Stimulated activated naive B cell treated with anti-CD40 and anti-IgM and Interleukin-4, amounts not matched to agents 10 μg/mL and 1 μg/mL and 100 μg/mL, for 72 hours (primary cell): ENCODE results near the gene IL16.
A peak's percentile ranks its signal among the peaks of the same experiment; 100 is the strongest.

ENCODE experiments used
- ATAC-seq, 2 donors: fragments of 150-1000 bp; cut with Tn5 transposase; replicated peaks; 2 replicates each; pipeline ENCODE4 v1.10.0; 2021; ENCODE audit warnings: moderate library complexity in 1 of 2
- DNase-seq: peaks from one replicate; pipeline ENCODE4 v3.0.0; 2021
- H3K27ac Mint-ChIP-seq: one replicate; pipeline ENCODE4 v1.8.0; 2022; ENCODE audit warnings: mild to moderate bottlenecking, mixed read lengths
- H3K27me3 Mint-ChIP-seq, 2 donors: one replicate each; pipeline ENCODE4 v1.8.0; 2022; ENCODE audit warnings: mixed read lengths in 2 of 2
- H3K36me3 Mint-ChIP-seq, 2 donors: one replicate each; pipeline ENCODE4 v1.8.0; 2022; ENCODE audit warnings: mixed read lengths in 2 of 2, mild to moderate bottlenecking in 1 of 2
- H3K4me1 Mint-ChIP-seq, 2 donors: one replicate each; pipeline ENCODE4 v1.8.0; 2022; ENCODE audit warnings: mixed read lengths in 2 of 2, mild to moderate bottlenecking in 1 of 2
- H3K4me3 Mint-ChIP-seq, 2 donors: one replicate each; pipeline ENCODE4 v1.8.0; 2022; ENCODE audit warnings: mild to moderate bottlenecking in 2 of 2, mixed read lengths in 2 of 2, moderate library complexity in 1 of 2
- H3K9me3 Mint-ChIP-seq, 2 donors: one replicate each; pipeline ENCODE4 v1.8.0; 2022; ENCODE audit warnings: mixed read lengths in 2 of 2, mild to moderate bottlenecking in 1 of 2

IL16 gene

GRCh38 chr15:81235276-81236123 is 38.8 kb downstream of the IL16 start:
- Mint-ChIP-seq H3K4me1 (no peaks in the 10 kb centered on the region), H3K36me3 (peaks cover 0 to 9% of the 10 kb centered on the region in 2 donors), H3K4me3 (no peak overlapping the region), H3K27ac (no peak overlapping the region), H3K27me3 (no peaks in the 10 kb centered on the region), H3K9me3 (peaks cover 5 to 15% of the 10 kb centered on the region in 2 donors)
- no peak for DNase-seq
- ATAC-seq = no peak

GRCh38 chr15:81239190-81239589 is 42.5 kb downstream of the IL16 start:
- H3K9me3 Mint-ChIP-seq = peaks cover 10 to 27% of the 10 kb centered on the region in 2 donors
- H3K27ac Mint-ChIP-seq = no peak overlapping the region
- H3K4me3 Mint-ChIP-seq = no peak overlapping the region
- ATAC-seq = no peak
- DNase-seq = no peak
- peaks cover 3 to 17% of the 10 kb centered on the region in 2 donors for H3K36me3 Mint-ChIP-seq
- H3K4me1 Mint-ChIP-seq = no peaks in the 10 kb centered on the region
- H3K27me3 Mint-ChIP-seq = no peaks in the 10 kb centered on the region

GRCh38 chr15:81242778-81243177 is 46.1 kb downstream of the IL16 start:
- no peak overlapping the region for H3K27ac Mint-ChIP-seq

GRCh38 chr15:81244306-81244705 is 47.6 kb downstream of the IL16 start:
- Mint-ChIP-seq H3K4me1 (no peaks in the 10 kb centered on the region), H3K27ac (no peak overlapping the region), H3K9me3 (peaks cover 13 to 37% of the 10 kb centered on the region in 2 donors), H3K27me3 (no peaks in the 10 kb centered on the region), H3K36me3 (peaks cover 3 to 27% of the 10 kb centered on the region in 2 donors), H3K4me3 (no peak overlapping the region)
- DNase-seq (no peak), ATAC-seq (no peak)

More at GRCh38 chr15:81242778-81243177, 46.1 kb downstream of the IL16 start:
- no peaks in the 10 kb centered on the region for H3K4me1 Mint-ChIP-seq
- H3K27me3 Mint-ChIP-seq = no peaks in the 10 kb centered on the region
- no peak for ATAC-seq
- no peak overlapping the region for H3K4me3 Mint-ChIP-seq
- H3K36me3 Mint-ChIP-seq = peaks cover 3 to 20% of the 10 kb centered on the region in 2 donors
- H3K9me3 Mint-ChIP-seq = peaks cover 15 to 37% of the 10 kb centered on the region in 2 donors
- no peak for DNase-seq

- H3K4me1 Mint-ChIP-seq = peaks cover 6 to 8% of the 10 kb centered on the region in 2 donors
These were observed 57.2 kb downstream of the IL16 start for GRCh38 chr15:81253846-81254245.

GRCh38 chr15:81254277-81254915 is 57.7 kb downstream of the IL16 start:
- no peak for ATAC-seq
- no peak for DNase-seq
- no peak overlapping the region for H3K4me3 Mint-ChIP-seq
- peaks cover 6 to 8% of the 10 kb centered on the region in 2 donors for H3K4me1 Mint-ChIP-seq
- peaks cover 8 to 20% of the 10 kb centered on the region in 2 donors for H3K36me3 Mint-ChIP-seq
- H3K27ac Mint-ChIP-seq = no peak overlapping the region
- H3K27me3 Mint-ChIP-seq = peaks cover 10 to 26% of the 10 kb centered on the region in 2 donors
- peaks cover 6 to 13% of the 10 kb centered on the region in 2 donors for H3K9me3 Mint-ChIP-seq

More at GRCh38 chr15:81253846-81254245, 57.2 kb downstream of the IL16 start:
- no peak for ATAC-seq
- no peak for DNase-seq
- Mint-ChIP-seq H3K4me3 (no peak overlapping the region), H3K27ac (peak overlapping the region; percentile 67), H3K27me3 (peaks cover 10 to 26% of the 10 kb centered on the region in 2 donors), H3K36me3 (peaks cover 8 to 20% of the 10 kb centered on the region in 2 donors), H3K9me3 (peaks cover 6 to 13% of the 10 kb centered on the region in 2 donors)

GRCh38 chr15:81254916-81255290 is 58.2 kb downstream of the IL16 start:
- peaks cover 10 to 26% of the 10 kb centered on the region in 2 donors for H3K27me3 Mint-ChIP-seq
- DNase-seq = no peak
- no peak for ATAC-seq
- H3K27ac Mint-ChIP-seq = no peak overlapping the region
- peaks cover 8 to 18% of the 10 kb centered on the region in 2 donors for H3K36me3 Mint-ChIP-seq
- no peak overlapping the region for H3K4me3 Mint-ChIP-seq
- H3K4me1 Mint-ChIP-seq = peaks cover 6 to 8% of the 10 kb centered on the region in 2 donors
- peaks cover 6 to 12% of the 10 kb centered on the region in 2 donors for H3K9me3 Mint-ChIP-seq

- peaks cover 5 to 15% of the 10 kb centered on the region in 2 donors for H3K36me3 Mint-ChIP-seq
- no peak overlapping the region for H3K27ac Mint-ChIP-seq
- peaks cover 10 to 21% of the 10 kb centered on the region in 2 donors for H3K27me3 Mint-ChIP-seq
- H3K4me1 Mint-ChIP-seq = peaks cover 6 to 8% of the 10 kb centered on the region in 2 donors
- no peak for ATAC-seq
- H3K4me3 Mint-ChIP-seq = no peak overlapping the region
- no peak for DNase-seq
- H3K9me3 Mint-ChIP-seq = peaks cover 2 to 7% of the 10 kb centered on the region in 2 donors
These were observed 58.8 kb downstream of the IL16 start for GRCh38 chr15:81255315-81255957.

GRCh38 chr15:81255958-81256320 is 59.3 kb downstream of the IL16 start:
- no peak overlapping the region for H3K4me3 Mint-ChIP-seq
- ATAC-seq (no peak), DNase-seq (no peak)
- H3K36me3 Mint-ChIP-seq = peaks cover 3 to 12% of the 10 kb centered on the region in 2 donors
- peaks cover 10 to 20% of the 10 kb centered on the region in 2 donors for H3K27me3 Mint-ChIP-seq
- peaks cover 1 to 5% of the 10 kb centered on the region in 2 donors for H3K9me3 Mint-ChIP-seq
- H3K4me1 Mint-ChIP-seq = peaks cover 6 to 8% of the 10 kb centered on the region in 2 donors
- no peak overlapping the region for H3K27ac Mint-ChIP-seq

GRCh38 chr15:81256916-81257315 is 60.2 kb downstream of the IL16 start:
- peaks cover 6 to 8% of the 10 kb centered on the region in 2 donors for H3K4me1 Mint-ChIP-seq
- H3K36me3 Mint-ChIP-seq = peaks cover 2 to 7% of the 10 kb centered on the region in 2 donors
- DNase-seq = no peak
- peak; percentile 25 to 55 for ATAC-seq
- no peaks in the 10 kb centered on the region for H3K9me3 Mint-ChIP-seq
- peaks cover 10 to 16% of the 10 kb centered on the region in 2 donors for H3K27me3 Mint-ChIP-seq
- H3K4me3 Mint-ChIP-seq = no peak overlapping the region
- H3K27ac Mint-ChIP-seq = no peak overlapping the region

- DNase-seq (no peak), ATAC-seq (no peak)
- H3K4me3 Mint-ChIP-seq = no peak overlapping the region
- H3K4me1 Mint-ChIP-seq = peaks cover 6 to 8% of the 10 kb centered on the region in 2 donors
- H3K27me3 Mint-ChIP-seq = peaks cover 10 to 16% of the 10 kb centered on the region in 2 donors
- H3K9me3 Mint-ChIP-seq = no peaks in the 10 kb centered on the region
- no peak overlapping the region for H3K27ac Mint-ChIP-seq
- peaks cover 2 to 7% of the 10 kb centered on the region in 2 donors for H3K36me3 Mint-ChIP-seq
These were observed 60.8 kb downstream of the IL16 start for GRCh38 chr15:81257435-81257834.

GRCh38 chr15:81258455-81258854 is 61.8 kb downstream of the IL16 start:
- H3K9me3 Mint-ChIP-seq = no peaks in the 10 kb centered on the region
- peaks cover 2 to 7% of the 10 kb centered on the region in 2 donors for H3K36me3 Mint-ChIP-seq
- peaks cover 4 to 8% of the 10 kb centered on the region in 2 donors for H3K4me1 Mint-ChIP-seq
- ATAC-seq (no peak), DNase-seq (no peak)
- no peak overlapping the region for H3K27ac Mint-ChIP-seq
- H3K27me3 Mint-ChIP-seq = peaks cover 10 to 16% of the 10 kb centered on the region in 2 donors
- H3K4me3 Mint-ChIP-seq = no peak overlapping the region

- DNase-seq (no peak), ATAC-seq (no peak)
- Mint-ChIP-seq H3K4me3 (no peak overlapping the region), H3K4me1 (peaks cover 4 to 8% of the 10 kb centered on the region in 2 donors), H3K27ac (no peak overlapping the region), H3K27me3 (peaks cover 10 to 16% of the 10 kb centered on the region in 2 donors), H3K9me3 (no peaks in the 10 kb centered on the region), H3K36me3 (peaks cover 0 to 12% of the 10 kb centered on the region in 2 donors)
These were observed 63.1 kb downstream of the IL16 start for GRCh38 chr15:81259760-81260298.
